GM12878 (cell line): Measurements from ENCODE around the gene ERICH4. TPM values are rescaled to one million over a fixed set of nuclear protein-coding genes. Genes with fewer than 3 reads are reported as not detected.

ENCODE experiments used
- ATAC-seq: fragments of 200-7000 bp; cut with Tn5 transposase; 3 replicates; pipeline ENCODE4 v1.9.1; 2020; ENCODE audit warnings: mild to moderate bottlenecking, moderate library complexity
- BruUV-seq: library from RNA; stranded (reverse); fragments of 400-500 nt; replicated peaks from 2 replicates; lab custom pipeline; 2021; lab: Mats Ljungman, UMichigan
- CTCF ChIA-PET: fragments of 300-600 bp; sonication (Branson Sonifier 250); formaldehyde crosslinking; extraction: SDS; loops from one replicate; lab custom pipeline; 2021; ENCODE audit warnings: inconsistent platforms; lab: Yijun Ruan, JAX
- POLR2A ChIA-PET: fragments of 350-600 bp; formaldehyde crosslinking; extraction: SDS; loops from one replicate; lab custom pipeline; 2021; ENCODE audit warnings: inconsistent platforms; lab: Charles Lee
- RAD21 ChIA-PET: fragments of 300-600 bp; sonication (Branson Sonifier 250); formaldehyde crosslinking; loops from one replicate; lab custom pipeline; 2023; ENCODE audit warnings: antibody characterized with exemption; ENCODE audit not compliant: unreplicated experiment; lab: Charles Lee
- SMC1A ChIA-PET: fragments of 300-600 bp; sonication (Branson Sonifier 250); formaldehyde crosslinking; loops from one replicate; lab custom pipeline; 2023; ENCODE audit not compliant: unreplicated experiment, uncharacterized antibody; lab: Charles Lee
- DNase-seq: peaks from one replicate; pipeline ENCODE4 v3.0.0-alpha.2; 2011; ENCODE audit warnings: low read depth, low spot score
- FAIRE-seq: peaks from 3 replicates; lab custom pipeline; 2011; peaks lifted over from hg19 to GRCh38; lab: Jason Lieb, UNC
- H2AFZ ChIP-seq: 2 replicates; pipeline ENCODE4 v1.6.0; 2011; ENCODE audit warnings: low read depth, low read length, control low read depth; ENCODE audit not compliant: control insufficient read depth
- H3K27ac ChIP-seq: 2 replicates; pipeline ENCODE4 v1.5.1; 2011; ENCODE audit warnings: control low read depth; ENCODE audit not compliant: control insufficient read depth, insufficient read depth
- H3K27me3 ChIP-seq, 2 experiments: replicated peaks in 1 of 2; 2 replicates each; pipeline versions ENCODE4 v1.6.0 to v1.6.1; 2011; ENCODE audit warnings: low read length in 1 of 2; ENCODE audit not compliant: control insufficient read depth in 2 of 2, insufficient read depth in 2 of 2
- H3K36me3 ChIP-seq, 2 experiments: 2 replicates each; pipeline ENCODE4 v1.5.1; 2011; ENCODE audit warnings: low read length in 1 of 2; ENCODE audit not compliant: control insufficient read depth in 2 of 2, insufficient read depth in 2 of 2
- H3K4me1 ChIP-seq: 2 replicates; pipeline ENCODE4 v1.6.1; 2011; ENCODE audit warnings: mild to moderate bottlenecking, low read length, moderate library complexity, mixed read lengths; ENCODE audit not compliant: control insufficient read depth, insufficient read depth
- H3K4me2 ChIP-seq: 2 replicates; pipeline ENCODE4 v1.6.0; 2011; ENCODE audit warnings: control low read depth; ENCODE audit not compliant: control insufficient read depth, insufficient read depth
- H3K4me3 ChIP-seq: fragments of 200-600 bp; sonication (generic); 2 replicates; pipeline ENCODE4 v1.5.1; 2016
- H3K79me2 ChIP-seq: 2 replicates; pipeline ENCODE4 v1.6.0; 2011; ENCODE audit warnings: low read length; ENCODE audit not compliant: control insufficient read depth, insufficient read depth
- H3K9ac ChIP-seq: 2 replicates; pipeline ENCODE4 v1.8.0; 2011; ENCODE audit warnings: low read length, control low read depth, mixed read lengths; ENCODE audit not compliant: control insufficient read depth, insufficient read depth
- H3K9me3 ChIP-seq: replicated peaks from 3 replicates; pipeline ENCODE4 v1.5.1; 2011; ENCODE audit warnings: mild to moderate bottlenecking, low read length; ENCODE audit not compliant: control insufficient read depth, insufficient read depth
- H4K20me1 ChIP-seq: 2 replicates; pipeline ENCODE4 v1.6.0; 2011; ENCODE audit not compliant: control insufficient read depth, insufficient read depth
- CBX3 ChIP-seq: fragments of 200-600 bp; sonication (generic); IDR thresholded peaks from 2 replicates; pipeline ENCODE4 v1.6.1; 2016; ENCODE audit warnings: low read depth, borderline replicate concordance
- LARP7 ChIP-seq: fragments of 450-650 bp; IDR thresholded peaks from 2 replicates; pipeline ENCODE4 v1.6.1; 2017; ENCODE audit warnings: mild to moderate bottlenecking
- MYB ChIP-seq: fragments of 150-350 bp; IDR thresholded peaks from 2 replicates; pipeline ENCODE4 v1.6.1; 2014; ENCODE audit warnings: mild to moderate bottlenecking, low read depth, low read length, borderline replicate concordance
- NFYA ChIP-seq: IDR thresholded peaks from 2 replicates; pipeline ENCODE4 v1.6.1; 2011; ENCODE audit warnings: low read depth, mild to moderate bottlenecking, low read length, improper control_type of control experiment, borderline replicate concordance
- REST ChIP-seq: IDR thresholded peaks from 2 replicates; pipeline ENCODE4 v1.6.1; 2012; ENCODE audit warnings: mild to moderate bottlenecking, low read depth, low read length
- WGBS: methylation state at CpG from one replicate; pipeline ENCODE4 v1.1.6; 2016; ENCODE audit warnings: low lambda C conversion rate; ENCODE audit not compliant: insufficient replicate concordance, insufficient coverage; ENCODE audit errors: missing lambda C conversion rate; 5-methylcytosine and 5-hydroxymethylcytosine counted together
- in situ Hi-C: fragments of 300-500 bp; cut with MboI; formaldehyde crosslinking; loops from 9 replicates; pipeline ENCODE4 v1.14.3; 2018; ENCODE audit warnings: mixed read lengths
- intact Hi-C: fragments of 100-400 bp; cut with micrococcal nuclease; formaldehyde crosslinking; loops from one replicate; pipeline ENCODE4 v1.14.2; 2022; ENCODE audit not compliant: unreplicated experiment
- polyA plus RNA-seq, 11 experiments: library from polyadenylated mRNA; depleted of rRNA in 4 of 11; unstranded in 6 of 11; stranded (reverse) in 5 of 11; fragments of >200 nt; fragmentation: Nextera tagmentation in 4 of 11; fragmentation: Illumina TruSeq in 1 of 11; extraction: Ambion mirVana in 4 of 11; extraction: Trizol in 1 of 11; gene quantifications; 1 replicate in 1 of 11; 2 replicates in 10 of 11; pipeline versions ENCODE4 v1.2.1 to v1.2.3, GENCODE V29; 2011 to 2016; ENCODE audit warnings: inconsistent platforms in 2 of 11, missing spikeins in 2 of 11, low read depth in 1 of 11
- total RNA-seq, 4 experiments: library from RNA; depleted of rRNA in 3 of 4; stranded (reverse); fragments of >200 nt in 3 of 4; fragmentation: Illumina TruSeq in 1 of 4; extraction: Trizol in 1 of 4; gene quantifications; 2 replicates each; pipeline versions ENCODE4 v1.2.1 to v1.2.3, GENCODE V29; 2013 to 2021

The ERICH4 gene
- total and polyA plus RNA-seq, 10 of the 15 experiments (the other 5 are each of a cell fraction or from before 2014, with no cell fraction given) = not detected

GRCh38 chr19:41409288-41409687 lies 33.7 kb upstream of the ERICH4 start (continued):
- TF ChIP-seq MYB (no peak), REST (no peak), NFYA (no peak)

GRCh38 chr19:41410336-41411054 lies 32.5 kb upstream of the ERICH4 start:
- in situ Hi-C loops = no loop called here

More at GRCh38 chr19:41410336-41411054, 32.5 kb upstream of the ERICH4 start:
- FAIRE-seq = no peak
- ChIA-PET RAD21 (interaction anchor here (0.6 to 0.7 kb wide), 2 partner anchors 16 to 826 kb away, joined by 3 read pairs; no protein-coding TSS in a partner anchor), POLR2A (no interaction called here), SMC1A (interaction anchor here (0.8 to 1.2 kb wide), 2 partner anchors 28 to 32 kb away, joined by 4 read pairs; no protein-coding TSS in a partner anchor), CTCF (interaction anchor here (0.6 to 1.6 kb wide), 4 partner anchors 22 to 102 kb away, joined by 3 to 5 read pairs (median 4); partner anchors contain the start of gene DMAC2)
- 98% methylated on average over 15 of the region's 23 CpGs for WGBS
- Histone ChIP-seq H3K4me3 (no peak overlapping the region), H3K27me3 (no peaks in the 10 kb centered on the region), H3K79me2 (peaks cover 5% of the 10 kb centered on the region), H4K20me1 (no peaks in the 10 kb centered on the region), H3K4me1 (peaks cover 18% of the 10 kb centered on the region), H3K9me3 (no peaks in the 10 kb centered on the region), H3K36me3 (peaks cover 0 to 3% of the 10 kb centered on the region in 2 experiments; a peak in 3 of 4 replicates), H3K27ac (peak overlapping the region; percentile 85), H2AFZ (no peak overlapping the region), H3K9ac (peak overlapping the region; percentile 38; the same call in 1 of the 2 replicates), H3K4me2 (peak overlapping the region; percentile 57; the same call in 1 of the 2 replicates)
- TF ChIP-seq CBX3 (no peak), LARP7 (no peak)
- DNase-seq = no peak
- BruUV-seq = no TSS peak
- intact Hi-C loops = no loop called here
- no peak for ATAC-seq
